22Rv1 (cell line): Measurements from ENCODE around the gene CST9L.

ENCODE experiments used
- ZFX ChIP-seq: fragments of 450-650 bp; IDR thresholded peaks from 2 replicates; pipeline ENCODE4 v1.6.1; 2017; ENCODE audit warnings: antibody characterized with exemption, borderline replicate concordance
- TF ChIP-seq, protein P1 (sequence below): fragments of 450-650 bp; IDR thresholded peaks from 2 replicates; pipeline ENCODE4 v1.5.1; 2017; ENCODE audit warnings: mild to moderate bottlenecking

DNA sequence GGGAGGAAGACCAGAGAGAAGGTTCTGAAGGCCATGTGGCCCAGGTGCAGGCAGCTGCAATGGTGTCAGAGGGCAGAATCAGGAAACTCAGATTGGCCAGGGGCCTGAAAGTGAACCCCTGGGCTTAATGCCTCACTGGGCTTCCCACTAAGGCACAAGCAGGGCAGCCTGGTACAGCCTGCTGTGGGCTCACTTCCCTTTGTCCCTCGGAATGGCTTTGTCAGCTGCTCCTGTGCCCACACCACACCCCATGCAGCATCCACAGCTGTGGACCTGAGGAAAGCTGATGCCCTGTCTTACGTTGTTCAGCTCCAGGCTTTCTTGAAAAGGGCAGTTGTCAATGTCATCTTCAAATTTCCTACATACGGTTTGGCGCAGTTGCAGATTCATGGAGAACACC, 35.0 kb upstream of the CST9L start:
- TF ChIP-seq, protein P1, sequence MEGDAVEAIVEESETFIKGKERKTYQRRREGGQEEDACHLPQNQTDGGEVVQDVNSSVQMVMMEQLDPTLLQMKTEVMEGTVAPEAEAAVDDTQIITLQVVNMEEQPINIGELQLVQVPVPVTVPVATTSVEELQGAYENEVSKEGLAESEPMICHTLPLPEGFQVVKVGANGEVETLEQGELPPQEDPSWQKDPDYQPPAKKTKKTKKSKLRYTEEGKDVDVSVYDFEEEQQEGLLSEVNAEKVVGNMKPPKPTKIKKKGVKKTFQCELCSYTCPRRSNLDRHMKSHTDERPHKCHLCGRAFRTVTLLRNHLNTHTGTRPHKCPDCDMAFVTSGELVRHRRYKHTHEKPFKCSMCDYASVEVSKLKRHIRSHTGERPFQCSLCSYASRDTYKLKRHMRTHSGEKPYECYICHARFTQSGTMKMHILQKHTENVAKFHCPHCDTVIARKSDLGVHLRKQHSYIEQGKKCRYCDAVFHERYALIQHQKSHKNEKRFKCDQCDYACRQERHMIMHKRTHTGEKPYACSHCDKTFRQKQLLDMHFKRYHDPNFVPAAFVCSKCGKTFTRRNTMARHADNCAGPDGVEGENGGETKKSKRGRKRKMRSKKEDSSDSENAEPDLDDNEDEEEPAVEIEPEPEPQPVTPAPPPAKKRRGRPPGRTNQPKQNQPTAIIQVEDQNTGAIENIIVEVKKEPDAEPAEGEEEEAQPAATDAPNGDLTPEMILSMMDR = no peak
- TF ChIP-seq ZFX = no peak
